VCaP (cell line): ENCODE results near the gene CRTC3.
A peak's percentile ranks its signal among the peaks of the same experiment; 100 is the strongest.

Source experiments
- H3K27ac ChIP-seq: fragments of 450-650 bp; 2 replicates; pipeline ENCODE4 v1.5.1; 2017
- TF ChIP-seq, protein P1 (sequence below): fragments of 450-650 bp; conservative IDR thresholded peaks from 2 replicates; pipeline ENCODE4 v1.5.1; 2017; ENCODE audit warnings: mild to moderate bottlenecking, moderate library complexity

Gene CRTC3

DNA sequence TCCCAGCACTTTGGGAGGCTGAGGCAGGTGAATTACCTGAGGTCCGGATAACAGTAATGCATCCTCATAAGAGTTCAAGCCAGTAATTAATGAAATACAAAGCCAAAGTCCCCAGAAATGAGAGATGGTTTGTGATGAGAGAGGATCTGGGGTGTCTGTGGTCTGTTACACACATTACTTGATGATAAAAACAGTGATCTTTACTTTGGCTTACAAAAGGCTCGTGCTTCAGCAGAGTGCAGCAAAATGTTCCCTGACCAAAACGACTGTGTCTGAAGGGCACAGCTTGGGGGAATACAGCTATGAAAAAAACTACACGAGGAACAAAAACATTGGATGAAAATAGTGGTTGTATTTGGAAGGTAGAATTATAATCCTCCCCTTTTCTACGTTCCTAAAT is 40.9 kb downstream of the CRTC3 start:
- TF ChIP-seq, protein P1, sequence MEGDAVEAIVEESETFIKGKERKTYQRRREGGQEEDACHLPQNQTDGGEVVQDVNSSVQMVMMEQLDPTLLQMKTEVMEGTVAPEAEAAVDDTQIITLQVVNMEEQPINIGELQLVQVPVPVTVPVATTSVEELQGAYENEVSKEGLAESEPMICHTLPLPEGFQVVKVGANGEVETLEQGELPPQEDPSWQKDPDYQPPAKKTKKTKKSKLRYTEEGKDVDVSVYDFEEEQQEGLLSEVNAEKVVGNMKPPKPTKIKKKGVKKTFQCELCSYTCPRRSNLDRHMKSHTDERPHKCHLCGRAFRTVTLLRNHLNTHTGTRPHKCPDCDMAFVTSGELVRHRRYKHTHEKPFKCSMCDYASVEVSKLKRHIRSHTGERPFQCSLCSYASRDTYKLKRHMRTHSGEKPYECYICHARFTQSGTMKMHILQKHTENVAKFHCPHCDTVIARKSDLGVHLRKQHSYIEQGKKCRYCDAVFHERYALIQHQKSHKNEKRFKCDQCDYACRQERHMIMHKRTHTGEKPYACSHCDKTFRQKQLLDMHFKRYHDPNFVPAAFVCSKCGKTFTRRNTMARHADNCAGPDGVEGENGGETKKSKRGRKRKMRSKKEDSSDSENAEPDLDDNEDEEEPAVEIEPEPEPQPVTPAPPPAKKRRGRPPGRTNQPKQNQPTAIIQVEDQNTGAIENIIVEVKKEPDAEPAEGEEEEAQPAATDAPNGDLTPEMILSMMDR = no peak
- peak overlapping the region; percentile 69 for H3K27ac ChIP-seq

DNA sequence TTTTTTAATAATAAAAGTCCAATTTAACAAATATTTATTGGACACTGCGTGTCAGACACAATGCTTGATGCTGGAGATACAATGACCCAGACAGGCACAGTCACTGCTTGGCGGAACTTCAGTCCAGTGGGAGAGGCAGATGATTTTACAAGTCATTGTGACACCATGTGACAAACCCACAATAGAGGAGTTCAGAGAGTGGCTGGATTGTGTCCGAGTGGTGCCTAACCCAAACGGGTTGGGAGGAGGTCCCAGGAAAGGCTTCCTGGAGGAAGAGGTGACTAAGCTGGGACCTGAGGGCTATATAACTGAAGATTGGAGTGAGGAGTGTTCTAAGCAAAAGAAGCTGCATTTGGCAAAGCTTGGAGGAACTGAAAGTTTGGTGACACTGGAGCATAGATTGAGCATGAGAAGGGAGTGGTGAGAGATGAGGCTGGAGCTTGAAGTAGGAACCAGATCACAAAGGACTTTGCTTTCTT is 41.4 kb downstream of the CRTC3 start:
- TF ChIP-seq, protein P1 = no peak
- peak overlapping the region; percentile 69 for H3K27ac ChIP-seq

DNA sequence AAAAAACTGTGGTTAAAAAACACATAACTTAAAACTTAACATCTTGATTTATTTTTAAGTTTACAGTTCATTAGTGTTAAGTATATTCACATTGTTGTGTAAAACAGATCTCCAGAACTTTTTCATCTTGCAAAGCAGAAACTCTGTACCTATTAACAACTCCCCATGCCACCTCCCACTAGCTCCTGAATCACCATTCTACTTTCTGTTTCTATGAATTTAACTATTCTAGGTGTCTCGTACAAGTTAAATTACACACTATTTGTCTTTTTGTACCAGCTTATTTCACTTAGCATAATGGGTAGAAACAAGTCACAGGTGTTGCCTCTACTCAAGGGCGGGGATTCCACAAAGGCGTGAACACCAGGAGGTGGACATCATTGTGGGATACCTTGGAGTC is 43.2 kb downstream of the CRTC3 start:
- TF ChIP-seq, protein P1 = no peak
- no peak overlapping the region for H3K27ac ChIP-seq

DNA sequence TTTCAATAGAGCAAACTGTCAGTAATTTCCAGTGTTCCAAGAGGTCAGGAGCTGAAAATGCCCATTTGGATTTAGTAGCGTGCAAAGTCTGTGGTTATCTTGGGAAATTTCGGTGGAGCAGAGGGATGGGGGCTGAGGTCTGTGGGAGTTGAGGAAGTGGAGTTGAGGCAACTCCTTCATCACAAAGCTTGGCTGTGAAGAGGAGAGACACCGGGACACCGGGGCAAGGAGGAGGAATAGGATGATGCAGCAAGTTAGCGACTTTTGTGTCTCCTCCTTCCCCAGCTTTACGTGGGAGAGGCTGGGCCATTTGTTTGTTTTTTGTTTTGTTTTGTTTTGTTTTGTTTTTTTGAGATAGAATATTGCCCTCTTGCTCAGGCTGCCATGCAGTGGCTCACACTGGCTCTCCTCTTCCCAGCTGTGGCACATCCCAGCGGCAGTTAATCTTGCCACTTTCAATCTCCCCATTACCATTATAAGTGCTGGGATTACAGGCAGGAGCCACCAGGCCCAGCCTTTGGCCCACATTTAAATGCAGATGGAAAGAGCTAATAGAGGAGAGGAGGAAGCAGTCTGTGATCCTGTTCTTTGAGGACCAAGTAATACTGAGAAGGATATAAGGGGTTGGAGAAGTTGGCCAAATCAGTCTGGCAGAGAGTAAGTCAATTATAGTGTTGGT is 47.1 kb downstream of the CRTC3 start:
- TF ChIP-seq, protein P1 = no peak
- H3K27ac ChIP-seq = no peak overlapping the region

DNA sequence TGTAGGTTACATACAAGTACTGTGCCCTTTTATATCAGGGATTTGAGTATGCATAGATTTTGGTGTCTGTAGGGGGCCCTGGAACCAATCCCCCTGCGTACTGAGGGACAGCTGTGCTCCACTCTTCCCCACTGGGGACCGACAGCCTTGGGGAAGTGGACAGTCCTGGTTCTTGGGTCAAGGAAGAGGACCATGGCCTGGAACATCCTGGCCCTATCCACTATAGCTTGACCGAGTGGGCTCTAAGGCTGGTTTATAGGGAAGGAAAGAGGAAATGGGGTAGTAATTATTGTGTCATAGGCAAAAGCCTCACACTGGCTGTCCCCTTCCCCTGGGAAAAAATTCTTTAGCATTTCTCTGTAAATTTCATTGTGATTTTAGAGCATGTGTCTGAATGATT is 49.5 kb downstream of the CRTC3 start:
- no peak overlapping the region for H3K27ac ChIP-seq
- TF ChIP-seq, protein P1 = no peak

DNA sequence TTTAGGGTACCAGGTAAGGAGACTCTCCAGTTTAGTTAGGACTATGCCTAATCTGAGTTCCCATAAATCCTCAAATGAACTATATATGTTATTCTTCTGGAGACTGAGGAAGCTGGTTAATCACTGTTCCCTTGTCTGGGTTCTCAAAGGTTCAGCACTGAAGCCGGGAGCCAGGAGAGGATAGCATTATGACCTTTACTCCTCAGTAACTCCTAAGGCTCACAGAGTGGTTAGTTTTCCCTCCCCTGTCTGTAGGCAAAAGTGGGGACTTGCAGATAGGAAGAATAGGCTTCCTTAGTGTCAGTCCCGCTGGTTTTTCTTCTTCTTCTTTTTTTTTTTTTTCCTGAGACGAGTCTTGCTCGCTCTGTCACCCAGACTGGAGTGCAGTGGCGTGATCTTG is 50.4 kb downstream of the CRTC3 start:
- TF ChIP-seq, protein P1 = no peak
- no peak overlapping the region for H3K27ac ChIP-seq

DNA sequence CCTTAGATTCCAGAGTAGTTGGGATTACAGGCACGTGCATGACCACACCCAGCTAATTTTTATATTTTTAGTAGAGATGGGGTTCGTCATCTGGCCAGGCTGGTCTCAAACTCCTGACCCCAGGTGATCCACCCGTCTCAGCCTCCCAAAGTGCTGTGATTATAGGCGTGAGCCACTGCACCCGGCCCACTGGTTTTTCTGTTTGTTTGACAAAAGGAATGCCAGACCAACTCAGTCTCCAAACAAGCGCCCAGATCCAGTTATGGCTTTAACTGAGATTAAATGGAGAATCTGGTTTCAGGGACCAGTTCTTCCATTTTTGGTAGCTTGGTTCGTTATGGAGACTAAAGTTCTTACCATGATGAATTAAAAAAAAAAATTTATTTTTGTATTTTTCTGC is 50.8 kb downstream of the CRTC3 start:
- TF ChIP-seq, protein P1 = no peak
- H3K27ac ChIP-seq = no peak overlapping the region
